AG09319 (cell line): ENCODE data around the gene SUSD1.

ENCODE experiments used
- DNase-seq: peaks from one replicate; pipeline ENCODE4 v3.0.0-alpha.2; 2010; ENCODE audit warnings: low read depth; ENCODE audit errors: extremely low read depth
- CTCF ChIP-seq: IDR thresholded peaks from 2 replicates; pipeline ENCODE4 v1.5.1; 2011; ENCODE audit warnings: low read depth, mild to moderate bottlenecking, inconsistent platforms, low read length, moderate library complexity

SUSD1 gene

GRCh38 chr9:112032009-112032408 lies 143.1 kb downstream of the SUSD1 start:
- TF ChIP-seq CTCF = no peak
- no peak for DNase-seq

- TF ChIP-seq CTCF = no peak
- no peak for DNase-seq
Observed at GRCh38 chr9:112031400-112031799, 143.7 kb downstream of the SUSD1 start.

GRCh38 chr9:112029921-112030444 lies 145.1 kb downstream of the SUSD1 start:
- TF ChIP-seq CTCF = no peak
- no peak for DNase-seq

GRCh38 chr9:112028242-112029221 lies 146.6 kb downstream of the SUSD1 start:
- no peak for DNase-seq

GRCh38 chr9:112025850-112026249 lies 149.2 kb downstream of the SUSD1 start:
- no peak for DNase-seq
- TF ChIP-seq CTCF = no peak

More at GRCh38 chr9:112028242-112029221, 146.6 kb downstream of the SUSD1 start:
- TF ChIP-seq CTCF = no peak

- TF ChIP-seq CTCF = no peak
Observed at GRCh38 chr9:112021742-112022141, 153.4 kb downstream of the SUSD1 start.

GRCh38 chr9:112020680-112021596 lies 154.2 kb downstream of the SUSD1 start:
- no peak for DNase-seq
- no peak for TF ChIP-seq CTCF

More at GRCh38 chr9:112021742-112022141, 153.4 kb downstream of the SUSD1 start:
- DNase-seq = no peak
